NCI-H524 treated with DMSO at 0.1 percent for 48 hours (cell line): Measurements from ENCODE around the gene AHCYL1.
"Not testable (repeated sequence)": the region's sequence is repeated elsewhere in the genome, so short reads cannot be mapped to it uniquely, and the experiment has no call there.

ENCODE experiments used
- DNase-seq: peaks from one replicate; lab custom pipeline; 2025; lab: John Stamatoyannopoulos, UW

The AHCYL1 gene

GRCh38 chr1:109984456-109985246 is at the start of gene AHCYL1:
AHCYL1 (plus strand) TSS chr1:109984765; CDS start chr1:109985053, 288 bp downstream.
- DNase-seq, result peak; percentile 80

GRCh38 chr1:109935451-109935900 is 49.1 kb upstream of the AHCYL1 start:
- DNase-seq, result no peak

- no peak for DNase-seq
These were observed 46.8 kb upstream of the AHCYL1 start for GRCh38 chr1:109937738-109938137.

DNA sequence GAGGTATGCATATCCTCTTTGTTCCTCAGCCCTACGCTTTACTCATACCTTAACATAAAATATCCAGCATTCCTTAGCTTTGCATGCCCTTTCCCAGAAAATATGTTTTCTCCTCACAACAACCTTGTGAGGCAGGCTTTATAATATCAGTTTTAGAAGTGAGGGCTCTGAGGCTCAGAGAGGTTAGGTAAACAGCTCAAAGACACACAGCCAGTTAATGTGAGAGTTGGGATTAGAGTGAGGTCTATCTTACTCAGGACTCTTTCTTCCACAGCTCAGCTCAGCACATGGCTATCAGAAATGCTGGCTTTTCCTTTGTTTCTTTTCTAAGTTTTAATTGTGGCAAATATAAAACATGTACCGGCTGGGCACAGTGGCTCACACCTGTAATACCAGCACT is 46.0 kb upstream of the AHCYL1 start:
- DNase-seq, result no peak

GRCh38 chr1:109942434-109942833 is 42.1 kb upstream of the AHCYL1 start:
- no peak for DNase-seq

DNA sequence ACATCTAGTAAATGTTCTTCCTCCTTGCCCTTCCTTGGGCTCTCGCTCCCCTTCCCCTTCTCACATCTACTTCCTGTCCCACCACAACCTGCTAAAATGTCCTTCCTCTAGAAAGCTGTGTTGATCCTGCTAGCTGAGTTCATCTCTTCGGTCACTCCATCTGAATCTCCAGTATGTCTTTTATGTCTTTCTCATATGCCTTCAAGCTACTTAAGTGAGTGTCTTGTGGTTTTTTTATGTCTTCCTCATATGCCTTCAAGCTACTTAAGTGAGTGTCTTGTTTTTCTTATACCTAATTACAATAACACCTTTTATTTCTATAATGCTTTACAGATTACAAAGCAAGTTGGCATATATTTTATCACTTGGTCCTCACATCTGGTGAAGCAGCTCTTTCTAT is 40.0 kb upstream of the AHCYL1 start:
- DNase-seq, result no peak

DNA sequence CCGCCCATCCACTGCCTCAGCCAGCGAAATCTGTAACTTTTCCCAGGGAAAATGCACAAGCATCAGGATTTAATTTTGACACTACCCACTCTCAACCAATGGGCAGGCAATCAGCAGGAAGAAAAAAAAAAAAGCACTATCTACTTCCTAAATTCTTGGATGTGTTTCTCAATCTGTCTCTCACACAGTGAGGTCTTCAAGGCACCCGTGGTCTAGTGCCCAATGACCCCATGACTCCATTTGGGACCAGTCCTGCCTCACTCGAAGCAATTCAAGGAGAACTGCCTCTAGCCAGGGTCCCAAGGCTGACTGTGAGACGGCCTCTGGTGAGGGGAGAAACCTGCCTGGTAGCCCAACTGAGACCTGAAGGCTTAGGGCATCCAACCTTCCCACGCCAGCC is 38.1 kb upstream of the AHCYL1 start:
- no peak for DNase-seq

DNA sequence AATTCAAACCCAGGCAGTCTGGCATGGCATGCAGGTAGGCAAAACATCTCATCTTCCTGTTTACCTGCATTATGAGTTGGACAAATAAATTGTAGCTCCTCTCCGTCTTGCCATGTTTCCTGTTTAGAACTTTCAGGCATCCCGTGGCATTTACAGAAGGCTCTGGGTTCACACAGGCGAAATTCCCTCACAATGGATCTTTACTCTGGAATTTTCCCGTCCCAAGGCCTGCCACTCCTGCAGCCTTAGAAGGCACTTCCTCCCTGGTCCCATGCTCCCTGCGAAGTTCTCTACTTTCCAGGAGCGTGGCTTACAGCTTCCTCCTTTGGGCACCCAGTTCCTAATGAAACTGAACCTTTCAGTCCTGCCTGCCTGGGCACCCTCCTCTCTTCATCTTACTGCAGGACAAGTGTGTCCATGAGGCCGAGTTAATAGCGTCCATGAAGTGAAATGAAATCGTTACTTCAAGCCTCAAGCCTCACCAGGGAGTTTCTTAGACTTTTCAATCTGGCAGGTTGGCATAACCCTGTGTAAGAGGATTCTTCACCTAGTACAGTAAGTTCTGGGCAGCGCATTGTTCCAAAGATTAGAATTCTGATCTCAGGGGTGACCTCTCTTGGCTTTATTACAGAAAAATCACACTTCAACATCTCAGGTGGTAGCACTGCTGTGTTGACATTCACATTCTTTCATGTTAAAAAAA is 36.8 kb upstream of the AHCYL1 start:
- no peak for DNase-seq

DNA sequence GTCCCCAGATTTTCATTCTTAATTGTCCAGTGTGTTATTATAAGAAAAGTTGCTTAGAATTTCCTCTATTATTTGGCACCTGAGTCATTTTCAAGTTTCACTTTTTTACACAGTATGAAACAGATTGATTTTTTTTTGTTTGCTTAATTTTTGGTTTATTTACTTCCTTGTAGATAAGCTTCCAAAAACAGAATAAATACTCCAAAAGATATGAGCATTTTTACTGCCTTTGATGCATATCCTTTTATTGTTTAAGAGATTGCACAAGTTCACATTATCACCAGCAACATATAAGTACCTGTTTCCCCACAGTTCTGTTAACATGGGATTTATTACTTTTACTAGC is 36.3 kb upstream of the AHCYL1 start:
- DNase-seq, result no peak

- DNase-seq, result no peak
These were observed 34.5 kb upstream of the AHCYL1 start for GRCh38 chr1:109950038-109950437.

GRCh38 chr1:109950509-109950908 is 34.1 kb upstream of the AHCYL1 start:
- no peak for DNase-seq

GRCh38 chr1:109951501-109951900 is 33.1 kb upstream of the AHCYL1 start:
- DNase-seq, result not testable (repeated sequence)

DNA sequence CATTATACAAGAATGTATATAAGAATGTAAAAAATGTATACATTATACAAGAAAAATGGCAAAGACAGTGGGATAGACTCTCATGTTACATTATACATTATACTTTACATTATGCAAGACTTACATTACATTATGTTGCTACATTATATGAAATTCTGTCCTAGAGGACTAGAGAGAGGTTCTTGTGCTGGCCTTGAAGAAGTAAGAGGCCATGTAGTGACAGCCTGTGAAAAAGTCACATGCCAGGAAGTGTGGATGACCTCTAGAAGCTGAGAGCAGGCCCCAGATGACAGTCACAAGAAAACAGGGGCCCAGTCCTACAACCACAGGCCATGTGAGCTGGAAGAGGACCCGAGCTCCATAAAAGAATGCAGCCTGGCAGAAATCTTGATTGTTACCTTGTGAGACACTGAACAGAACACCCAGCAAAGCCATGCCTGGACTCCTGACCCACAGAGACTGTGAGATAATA is 30.5 kb upstream of the AHCYL1 start:
- no peak for DNase-seq

DNA sequence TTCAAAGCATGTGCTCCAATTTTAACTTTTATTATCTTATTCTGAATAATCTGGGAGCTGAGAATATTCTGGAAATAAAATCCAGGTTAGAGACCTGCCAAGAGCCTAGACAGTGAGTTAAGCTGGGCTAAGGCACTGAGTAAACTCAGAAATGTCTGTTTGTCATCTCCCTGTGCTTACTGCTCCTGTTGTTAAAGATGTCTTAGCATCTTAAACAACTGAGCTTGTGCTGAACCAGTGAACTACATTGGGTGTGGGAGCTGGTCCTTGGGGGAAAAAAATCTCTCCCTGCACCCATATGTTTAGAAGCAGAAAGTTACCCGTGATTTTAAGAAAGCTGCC is 25.0 kb upstream of the AHCYL1 start:
- DNase-seq, result no peak

DNA sequence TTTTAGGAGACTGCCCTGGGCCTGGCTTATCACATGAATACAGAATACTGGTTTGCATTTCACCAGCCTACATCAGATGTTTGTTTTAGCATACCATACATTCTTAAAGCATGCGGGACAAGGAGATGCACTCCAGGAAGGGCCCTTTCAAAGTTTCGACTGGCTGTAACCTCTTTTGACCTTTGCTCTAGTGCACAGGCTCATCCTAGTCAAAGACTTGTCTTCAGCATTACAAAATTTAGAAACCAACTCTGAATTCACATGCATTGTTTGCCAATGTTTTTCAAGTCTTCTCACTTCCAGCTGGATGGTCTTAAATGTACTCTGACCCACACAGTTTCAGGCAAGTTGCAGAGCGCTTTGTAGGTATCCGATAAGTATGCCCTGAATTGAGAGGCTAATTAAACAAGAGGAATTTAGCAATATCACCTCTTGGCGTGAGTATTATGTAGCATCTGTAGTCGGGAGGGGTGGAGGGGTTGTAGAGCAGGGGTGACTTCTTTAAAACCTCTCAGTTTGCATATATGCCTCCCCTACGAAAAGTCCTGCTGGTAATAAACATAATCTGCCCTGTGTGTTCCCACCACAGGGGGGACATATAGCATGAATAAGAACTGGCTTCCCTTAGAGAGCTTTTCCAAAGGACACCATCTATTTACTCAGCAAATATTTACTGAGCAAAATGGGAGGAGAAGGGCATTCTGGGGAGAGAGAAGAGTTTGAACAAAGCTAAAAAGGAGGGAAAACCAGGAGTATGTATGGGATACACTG is 24.4 kb upstream of the AHCYL1 start:
- no peak for DNase-seq

DNA sequence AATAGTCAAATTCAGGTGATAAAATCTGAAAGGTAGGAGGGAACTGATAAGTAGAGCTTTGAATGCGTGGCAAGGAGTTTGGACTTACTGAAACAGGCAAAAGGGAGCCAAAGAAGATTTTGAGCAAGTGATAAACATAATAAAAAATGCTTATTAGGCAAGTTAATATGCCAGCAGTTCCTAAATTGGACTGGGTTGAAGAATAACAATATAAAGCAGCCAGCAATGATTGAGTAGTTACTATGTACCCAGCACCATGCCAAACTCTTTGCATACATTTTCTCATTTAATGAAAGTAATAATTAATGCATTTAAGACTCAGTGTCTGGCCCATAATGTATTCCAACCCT is 23.8 kb upstream of the AHCYL1 start:
- no peak for DNase-seq

DNA sequence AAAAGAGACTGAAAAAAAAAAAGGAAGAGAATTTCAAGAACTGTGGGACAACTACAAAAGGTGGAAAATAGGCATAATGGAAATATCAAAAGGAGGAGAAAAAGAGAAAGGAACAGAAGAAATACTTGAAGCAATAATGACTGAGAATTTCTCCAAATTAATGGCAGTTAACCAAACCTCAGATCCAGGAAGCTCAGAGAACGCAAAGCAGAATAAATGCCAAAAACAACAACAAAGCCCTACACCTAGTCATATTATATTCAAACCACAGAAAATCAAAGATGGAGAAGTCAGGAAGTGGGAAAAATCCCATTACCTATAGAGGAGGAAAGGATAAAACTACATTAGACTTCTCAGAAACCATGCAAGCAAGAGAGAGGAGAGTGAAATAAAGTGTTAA is 20.7 kb upstream of the AHCYL1 start:
- no peak for DNase-seq

GRCh38 chr1:109969146-109969829 is 15.3 kb upstream of the AHCYL1 start:
- no peak for DNase-seq

DNA sequence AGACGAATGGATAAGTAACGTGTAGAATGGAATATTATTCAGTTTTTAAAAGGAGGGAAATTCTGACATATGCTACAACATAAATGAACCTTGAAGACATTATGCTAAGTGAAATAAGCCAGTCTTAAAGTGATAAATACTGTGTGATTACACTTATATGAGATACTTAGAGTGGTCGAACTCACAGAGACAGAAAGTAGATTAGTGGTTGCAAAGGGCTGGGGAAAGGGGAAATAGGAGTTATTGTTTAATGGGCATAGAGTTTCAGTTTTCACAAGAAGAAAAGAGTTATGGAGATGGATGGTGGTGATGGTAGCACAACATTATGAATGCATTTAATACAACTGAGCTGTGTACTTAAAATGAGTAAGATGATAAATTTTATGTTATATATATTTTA is 14.7 kb upstream of the AHCYL1 start:
- DNase-seq, result no peak

- DNase-seq, result no peak
These were observed 13.0 kb upstream of the AHCYL1 start for GRCh38 chr1:109971559-109971958.

DNA sequence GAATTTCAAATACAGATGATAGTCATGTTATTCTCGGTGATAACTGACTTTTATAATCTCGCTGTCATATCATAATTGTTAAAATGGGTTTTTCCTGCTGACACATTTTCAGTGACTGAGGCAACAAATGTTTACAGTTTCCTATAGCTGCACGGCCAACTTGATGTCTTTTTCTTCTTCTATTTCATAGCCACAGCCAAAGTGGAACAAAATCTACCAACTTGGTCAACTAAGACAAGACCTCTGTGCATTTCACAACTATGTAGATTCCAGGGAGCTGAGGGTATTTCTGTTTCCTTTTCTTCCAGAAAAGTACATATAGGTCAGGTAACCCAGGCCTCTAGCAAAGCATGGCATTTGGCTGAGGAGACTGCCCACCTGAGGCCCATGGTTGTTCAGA is 10.4 kb upstream of the AHCYL1 start:
- no peak for DNase-seq

DNA sequence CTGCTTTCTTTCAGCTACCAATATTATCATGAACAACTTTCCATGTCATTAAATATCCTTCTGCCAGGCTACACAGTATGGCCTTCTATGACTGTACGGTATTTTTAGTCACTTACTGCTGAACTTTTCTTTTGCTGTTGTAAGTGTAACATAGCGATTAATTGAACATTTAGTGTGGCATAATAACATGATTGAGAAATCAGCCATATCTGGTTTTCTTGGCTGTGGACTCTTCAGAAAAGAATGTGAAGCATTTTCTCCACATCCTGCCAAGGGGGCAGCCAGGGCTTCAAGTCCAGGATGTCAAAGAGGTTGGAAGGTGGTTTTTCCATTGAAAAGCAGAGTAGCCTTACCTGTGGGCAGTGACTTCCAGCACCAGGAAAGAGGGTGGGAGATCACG is 8.8 kb upstream of the AHCYL1 start:
- no peak for DNase-seq
